ENCODE results near the gene CDH12. TPM values are rescaled to one million over a fixed set of nuclear protein-coding genes. Genes with fewer than 3 reads are reported as not detected.

CDH12 gene
- total and polyA plus RNA-seq, 4 donors: 0.02 to 0.33 (median 0.17) TPM; not detected in 1

GRCh38 chr5:21809611-21810010, 1043.5 kb downstream of the CDH12 start:
- no peak overlapping the region for H3K27ac ChIP-seq (ENCODE audit: low read depth in 1 of 2, low read length in 2 of 2)
- no peaks in the 10 kb centered on the region for H3K27me3 ChIP-seq (ENCODE audit: control insufficient read depth in 4 of 4, insufficient read depth in 4 of 4, low read length in 3 of 4)
- 39% methylated on average over 2 of the region's 2 CpGs for WGBS
- H3K9me3 ChIP-seq (ENCODE audit: control insufficient read depth in 4 of 4, low read length in 3 of 4): no peaks in the 10 kb centered on the region
- no peaks in the 10 kb centered on the region for H3K4me1 ChIP-seq (ENCODE audit: control insufficient read depth in 4 of 4, insufficient read depth in 4 of 4, low read length in 3 of 4)
- H3K9ac ChIP-seq (ENCODE audit: low read depth in 1 of 2, low read length in 2 of 2): no peak overlapping the region
- TF ChIP-seq YY1 (IDR thresholded peaks at IDR 0.05) (no peak), JUND (IDR thresholded peaks at IDR 0.05) (no peak), CTCF (IDR thresholded peaks at IDR 0.05; ENCODE audit: low read depth, low read length, missing input control) (no peak), FOXA1 (IDR thresholded peaks at IDR 0.05) (no peak), EGR1 (IDR thresholded peaks at IDR 0.05; ENCODE audit: low read depth in 2 of 2) (no peak), REST (IDR thresholded peaks at IDR 0.05) (no peak), TAF1 (conservative IDR thresholded peaks at IDR 0.05) (no peak), RAD21 (IDR thresholded peaks at IDR 0.05) (no peak), FOXA2 (IDR thresholded peaks at IDR 0.05) (no peak), HNF4G (IDR thresholded peaks at IDR 0.05) (no peak), MAX (IDR thresholded peaks at IDR 0.05) (no peak), HNF4A (conservative IDR thresholded peaks at IDR 0.05) (no peak), NR2F2 (IDR thresholded peaks at IDR 0.05) (no peak), ZBTB33 (IDR thresholded peaks at IDR 0.05) (no peak), GABPA (IDR thresholded peaks at IDR 0.05 in 1 of 2, conservative IDR thresholded peaks at IDR 0.05 in 1 of 2) (no peak), SP1 (IDR thresholded peaks at IDR 0.05) (no peak), RXRA (IDR thresholded peaks at IDR 0.05) (no peak)
- TF ChIP-seq, protein P1, sequence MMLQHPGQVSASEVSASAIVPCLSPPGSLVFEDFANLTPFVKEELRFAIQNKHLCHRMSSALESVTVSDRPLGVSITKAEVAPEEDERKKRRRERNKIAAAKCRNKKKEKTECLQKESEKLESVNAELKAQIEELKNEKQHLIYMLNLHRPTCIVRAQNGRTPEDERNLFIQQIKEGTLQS (IDR thresholded peaks at IDR 0.05): no peak
- DNase-seq (ENCODE audit: low spot score): no peak
- H3K36me3 ChIP-seq (ENCODE audit: control insufficient read depth in 4 of 4, insufficient read depth in 3 of 4, low read depth in 1 of 4, low read length in 3 of 4): no peaks in the 10 kb centered on the region
- H3K4me3 ChIP-seq (ENCODE audit: low read depth in 1 of 3, low read length in 3 of 3): no peak overlapping the region
